TTC549 (cell line): Measurements from ENCODE around the gene ARHGAP6.

ENCODE experiments used
- FAIRE-seq: peaks from 2 replicates; lab custom pipeline; 2012; peaks lifted over from hg19 to GRCh38; lab: Jason Lieb, UNC

ARHGAP6 gene

GRCh38 chrX:11567528-11568220, 98.0 kb downstream of the ARHGAP6 start:
- no peak for FAIRE-seq

- FAIRE-seq: no peak
Measured at GRCh38 chrX:11566789-11567188, 98.9 kb downstream of the ARHGAP6 start.

GRCh38 chrX:11566173-11566572, 99.5 kb downstream of the ARHGAP6 start:
- FAIRE-seq: no peak

GRCh38 chrX:11564546-11564945, 101.2 kb downstream of the ARHGAP6 start:
- FAIRE-seq: no peak

- no peak for FAIRE-seq
Measured at GRCh38 chrX:11562570-11562969, 103.2 kb downstream of the ARHGAP6 start.

- no peak for FAIRE-seq
Measured at GRCh38 chrX:11558972-11559371, 106.7 kb downstream of the ARHGAP6 start.

- FAIRE-seq: no peak
Measured at GRCh38 chrX:11557120-11557519, 108.6 kb downstream of the ARHGAP6 start.

- FAIRE-seq: no peak
Measured at GRCh38 chrX:11555759-11556158, 110.0 kb downstream of the ARHGAP6 start.

GRCh38 chrX:11553594-11553993, 112.1 kb downstream of the ARHGAP6 start:
- FAIRE-seq: no peak

- FAIRE-seq: no peak
Measured at GRCh38 chrX:11551151-11551550, 114.6 kb downstream of the ARHGAP6 start.

GRCh38 chrX:11546917-11547316, 118.8 kb downstream of the ARHGAP6 start:
- FAIRE-seq: no peak

GRCh38 chrX:11543249-11543648, 122.5 kb downstream of the ARHGAP6 start:
- FAIRE-seq: no peak

GRCh38 chrX:11541510-11541909, 124.2 kb downstream of the ARHGAP6 start:
- FAIRE-seq: no peak

- no peak for FAIRE-seq
Measured at GRCh38 chrX:11540532-11541377, 125.0 kb downstream of the ARHGAP6 start.

GRCh38 chrX:11537141-11537540, 128.6 kb downstream of the ARHGAP6 start:
- no peak for FAIRE-seq

- no peak for FAIRE-seq
Measured at GRCh38 chrX:11535156-11535919, 130.4 kb downstream of the ARHGAP6 start.

- FAIRE-seq: peak; percentile 97
Measured at GRCh38 chrX:11533199-11533651, 132.5 kb downstream of the ARHGAP6 start.

GRCh38 chrX:11532291-11533078, 133.2 kb downstream of the ARHGAP6 start:
- no peak for FAIRE-seq

- FAIRE-seq: no peak
Measured at GRCh38 chrX:11531226-11531625, 134.5 kb downstream of the ARHGAP6 start.

- no peak for FAIRE-seq
Measured at GRCh38 chrX:11530621-11531020, 135.1 kb downstream of the ARHGAP6 start.

- no peak for FAIRE-seq
Measured at GRCh38 chrX:11528623-11529022, 137.1 kb downstream of the ARHGAP6 start.

- no peak for FAIRE-seq
Measured at GRCh38 chrX:11525685-11526084, 140.0 kb downstream of the ARHGAP6 start.
